Measurements from ENCODE around the gene PDE7B. TPM values are rescaled to one million over a fixed set of nuclear protein-coding genes. Genes with fewer than 3 reads are reported as not detected.
"Not testable (repeated sequence)": the region's sequence is repeated elsewhere in the genome, so short reads cannot be mapped to it uniquely, and the experiment has no call there.

Gene PDE7B
- total RNA-seq, 2 donors from 2014 or later, result 0.18 to 0.25 TPM

- ATAC-seq (no peak), DNase-seq (no peak)
- Mint-ChIP-seq H3K27me3 (peaks cover 6% of the 10 kb centered on the region), H3K27ac (no peak overlapping the region), H3K4me3 (no peak overlapping the region), H3K36me3 (ENCODE audit: low read depth) (no peaks in the 10 kb centered on the region), H3K4me1 (no peaks in the 10 kb centered on the region)
- H3K9me3 ChIP-seq (ENCODE audit: control insufficient read depth, low read length, poor library complexity, severe bottlenecking), result peaks cover 2% of the 10 kb centered on the region
These were observed 242.3 kb downstream of the PDE7B start for GRCh38 chr6:136093835-136094234.

- no peak overlapping the region for H3K27ac Mint-ChIP-seq
- DNase-seq, result no peak
- H3K4me3 Mint-ChIP-seq, result no peak overlapping the region
- peaks cover 6% of the 10 kb centered on the region for H3K27me3 Mint-ChIP-seq
- H3K4me1 Mint-ChIP-seq, result no peaks in the 10 kb centered on the region
- no peak for ATAC-seq
- H3K9me3 ChIP-seq (ENCODE audit: control insufficient read depth, low read length, poor library complexity, severe bottlenecking), result peaks cover 2% of the 10 kb centered on the region
- no peaks in the 10 kb centered on the region for H3K36me3 Mint-ChIP-seq (ENCODE audit: low read depth)
These were observed 243.3 kb downstream of the PDE7B start for GRCh38 chr6:136094812-136095211.

GRCh38 chr6:136095986-136096385 lies 244.5 kb downstream of the PDE7B start:
- Mint-ChIP-seq H3K36me3 (ENCODE audit: low read depth) (no peaks in the 10 kb centered on the region), H3K27me3 (peaks cover under 1% of the 10 kb centered on the region), H3K4me3 (no peak overlapping the region), H3K4me1 (no peaks in the 10 kb centered on the region), H3K27ac (no peak overlapping the region)
- H3K9me3 ChIP-seq (ENCODE audit: control insufficient read depth, low read length, poor library complexity, severe bottlenecking), result peaks cover 2% of the 10 kb centered on the region
- ATAC-seq (no peak), DNase-seq (no peak)

GRCh38 chr6:136102991-136103688 lies 251.6 kb downstream of the PDE7B start:
- no peak overlapping the region for H3K27ac Mint-ChIP-seq
- no peak for ATAC-seq
- no peak overlapping the region for H3K4me3 Mint-ChIP-seq
- no peak for DNase-seq
- peaks cover 26% of the 10 kb centered on the region for H3K27me3 Mint-ChIP-seq
- no peaks in the 10 kb centered on the region for H3K36me3 Mint-ChIP-seq (ENCODE audit: low read depth)
- H3K9me3 ChIP-seq (ENCODE audit: control insufficient read depth, low read length, poor library complexity, severe bottlenecking), result no peaks in the 10 kb centered on the region
- no peaks in the 10 kb centered on the region for H3K4me1 Mint-ChIP-seq

- H3K27me3 Mint-ChIP-seq, result peaks cover 26% of the 10 kb centered on the region
- no peak overlapping the region for H3K4me3 Mint-ChIP-seq
These were observed 252.3 kb downstream of the PDE7B start for GRCh38 chr6:136103763-136104311.

GRCh38 chr6:136104556-136104955 lies 253.1 kb downstream of the PDE7B start:
- Mint-ChIP-seq H3K36me3 (ENCODE audit: low read depth) (no peaks in the 10 kb centered on the region), H3K27me3 (peaks cover 30% of the 10 kb centered on the region), H3K4me1 (no peaks in the 10 kb centered on the region), H3K27ac (no peak overlapping the region), H3K4me3 (no peak overlapping the region)
- no peaks in the 10 kb centered on the region for H3K9me3 ChIP-seq (ENCODE audit: control insufficient read depth, low read length, poor library complexity, severe bottlenecking)
- DNase-seq (no peak), ATAC-seq (no peak)

More at GRCh38 chr6:136103763-136104311, 252.3 kb downstream of the PDE7B start:
- no peaks in the 10 kb centered on the region for H3K9me3 ChIP-seq (ENCODE audit: control insufficient read depth, low read length, poor library complexity, severe bottlenecking)
- Mint-ChIP-seq H3K4me1 (no peaks in the 10 kb centered on the region), H3K27ac (no peak overlapping the region), H3K36me3 (ENCODE audit: low read depth) (no peaks in the 10 kb centered on the region)
- no peak for DNase-seq
- ATAC-seq, result no peak

- not testable (repeated sequence) for DNase-seq; H3K27ac Mint-ChIP-seq; H3K4me1 Mint-ChIP-seq; H3K4me3 Mint-ChIP-seq; H3K36me3 Mint-ChIP-seq (ENCODE audit: low read depth); ATAC-seq; H3K9me3 ChIP-seq (ENCODE audit: control insufficient read depth, low read length, poor library complexity, severe bottlenecking)
- H3K27me3 Mint-ChIP-seq, result peaks cover 39% of the 10 kb centered on the region
These were observed 254.3 kb downstream of the PDE7B start for GRCh38 chr6:136105797-136106196.

- ATAC-seq (no peak), DNase-seq (no peak)
- Mint-ChIP-seq H3K27ac (no peak overlapping the region), H3K27me3 (peaks cover 50% of the 10 kb centered on the region), H3K4me1 (no peaks in the 10 kb centered on the region), H3K36me3 (ENCODE audit: low read depth) (no peaks in the 10 kb centered on the region), H3K4me3 (no peak overlapping the region)
- H3K9me3 ChIP-seq (ENCODE audit: control insufficient read depth, low read length, poor library complexity, severe bottlenecking), result no peaks in the 10 kb centered on the region
These were observed 257.0 kb downstream of the PDE7B start for GRCh38 chr6:136108361-136108945.

- peaks cover 46% of the 10 kb centered on the region for H3K27me3 Mint-ChIP-seq
- H3K4me1 Mint-ChIP-seq, result peaks cover 2% of the 10 kb centered on the region
- no peak overlapping the region for H3K27ac Mint-ChIP-seq
- no peaks in the 10 kb centered on the region for H3K36me3 Mint-ChIP-seq (ENCODE audit: low read depth)
- ATAC-seq (no peak), DNase-seq (no peak)
- H3K9me3 ChIP-seq (ENCODE audit: control insufficient read depth, low read length, poor library complexity, severe bottlenecking), result no peaks in the 10 kb centered on the region
- no peak overlapping the region for H3K4me3 Mint-ChIP-seq
These were observed 260.3 kb downstream of the PDE7B start for GRCh38 chr6:136111831-136112230.

GRCh38 chr6:136112262-136112661 lies 260.8 kb downstream of the PDE7B start:
- H3K4me3 Mint-ChIP-seq, result no peak overlapping the region
- H3K27me3 Mint-ChIP-seq, result peaks cover 46% of the 10 kb centered on the region
- DNase-seq (no peak), ATAC-seq (no peak)
- no peak overlapping the region for H3K27ac Mint-ChIP-seq
- H3K36me3 Mint-ChIP-seq (ENCODE audit: low read depth), result no peaks in the 10 kb centered on the region
- peaks cover 2% of the 10 kb centered on the region for H3K4me1 Mint-ChIP-seq
- H3K9me3 ChIP-seq (ENCODE audit: control insufficient read depth, low read length, poor library complexity, severe bottlenecking), result no peaks in the 10 kb centered on the region

GRCh38 chr6:136113736-136114173 lies 262.3 kb downstream of the PDE7B start:
- peaks cover 2% of the 10 kb centered on the region for H3K4me1 Mint-ChIP-seq
- no peaks in the 10 kb centered on the region for H3K9me3 ChIP-seq (ENCODE audit: control insufficient read depth, low read length, poor library complexity, severe bottlenecking)
- ATAC-seq, result no peak
- peaks cover 46% of the 10 kb centered on the region for H3K27me3 Mint-ChIP-seq
- no peak overlapping the region for H3K27ac Mint-ChIP-seq
- no peak overlapping the region for H3K4me3 Mint-ChIP-seq
- DNase-seq, result no peak
- no peaks in the 10 kb centered on the region for H3K36me3 Mint-ChIP-seq (ENCODE audit: low read depth)

GRCh38 chr6:136114661-136115060 lies 263.2 kb downstream of the PDE7B start:
- H3K9me3 ChIP-seq (ENCODE audit: control insufficient read depth, low read length, poor library complexity, severe bottlenecking), result no peaks in the 10 kb centered on the region
- DNase-seq (no peak), ATAC-seq (no peak)
- Mint-ChIP-seq H3K36me3 (ENCODE audit: low read depth) (no peaks in the 10 kb centered on the region), H3K27me3 (peaks cover 42% of the 10 kb centered on the region), H3K27ac (no peak overlapping the region), H3K4me3 (no peak overlapping the region), H3K4me1 (peaks cover 2% of the 10 kb centered on the region)

GRCh38 chr6:136115941-136116340 lies 264.4 kb downstream of the PDE7B start:
- Mint-ChIP-seq H3K27me3 (peaks cover 36% of the 10 kb centered on the region), H3K4me1 (peaks cover 2% of the 10 kb centered on the region), H3K27ac (no peak overlapping the region), H3K4me3 (no peak overlapping the region), H3K36me3 (ENCODE audit: low read depth) (no peaks in the 10 kb centered on the region)
- ATAC-seq (no peak), DNase-seq (no peak)
- H3K9me3 ChIP-seq (ENCODE audit: control insufficient read depth, low read length, poor library complexity, severe bottlenecking), result no peaks in the 10 kb centered on the region

GRCh38 chr6:136117081-136117480 lies 265.6 kb downstream of the PDE7B start:
- H3K4me1 Mint-ChIP-seq, result peaks cover 2% of the 10 kb centered on the region
- no peak for DNase-seq
- ATAC-seq, result no peak
- no peak overlapping the region for H3K4me3 Mint-ChIP-seq
- no peak overlapping the region for H3K27ac Mint-ChIP-seq
- H3K27me3 Mint-ChIP-seq, result peaks cover 25% of the 10 kb centered on the region
- no peaks in the 10 kb centered on the region for H3K9me3 ChIP-seq (ENCODE audit: control insufficient read depth, low read length, poor library complexity, severe bottlenecking)
- H3K36me3 Mint-ChIP-seq (ENCODE audit: low read depth), result no peaks in the 10 kb centered on the region

Data from T-helper 17 cell (primary cell).